ENCODE data around the gene ATXN8OS. TPM values are rescaled to one million over a fixed set of nuclear protein-coding genes. Genes with fewer than 3 reads are reported as not detected.

ATXN8OS gene
- total and polyA plus RNA-seq, 2 of the 4 experiments (the other 2 are of a cell fraction): not detected

DNA sequence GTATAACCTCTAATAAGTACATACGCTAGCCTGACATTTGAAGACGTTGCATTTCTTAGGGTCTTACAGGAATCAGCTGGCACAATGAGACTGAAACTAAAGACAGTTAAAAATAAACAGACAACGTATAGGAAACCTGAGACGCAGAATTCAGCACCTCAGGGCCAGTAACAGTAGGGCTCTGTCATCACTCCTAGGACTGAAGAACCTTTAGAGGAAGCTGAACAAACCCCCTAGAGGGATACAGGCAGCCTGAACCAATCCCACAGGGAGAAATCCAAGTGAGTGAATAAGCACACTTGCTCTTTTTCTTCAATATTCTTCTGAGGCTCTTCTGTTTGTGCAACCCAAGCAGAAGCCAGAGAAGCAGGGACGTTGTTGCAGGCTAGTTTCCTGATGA lies 54.5 kb downstream of the ATXN8OS start:
- ATAC-seq (ENCODE audit: low read depth) (no peak), DNase-seq (no peak)
- no peak overlapping the region for H3K14ac ChIP-seq (replicated peaks; ENCODE audit: low read depth, low read length)
- H4K20me1 ChIP-seq (ENCODE audit: insufficient read depth, low read length): no peaks in the 10 kb centered on the region
- no peak overlapping the region for H3K4ac ChIP-seq (ENCODE audit: low read depth, low read length)
- peaks cover 3% of the 10 kb centered on the region; the same call in 1 of the 2 replicates for H3K9me3 ChIP-seq (ENCODE audit: control insufficient read depth, insufficient read depth, low read length)
- no peak overlapping the region for H3K4me2 ChIP-seq (ENCODE audit: low read depth, low read length)
- no peak overlapping the region for H3K27ac ChIP-seq (ENCODE audit: insufficient read depth, low read length)
- H4K5ac ChIP-seq (ENCODE audit: low read depth, low read length): no peak overlapping the region
- intact Hi-C loops (cut with micrococcal nuclease): no loop called here
- H4K91ac ChIP-seq (ENCODE audit: insufficient read depth, low read depth, low read length): no peak overlapping the region
- H3K27me3 ChIP-seq (ENCODE audit: control insufficient read depth, insufficient read depth, low read length): no peaks in the 10 kb centered on the region
- no peaks in the 10 kb centered on the region for H3K9me1 ChIP-seq (ENCODE audit: insufficient read depth, low read length)
- no peak overlapping the region for H3K4me3 ChIP-seq (ENCODE audit: insufficient read depth, low read depth, low read length)
- POLR2A ChIA-PET (ENCODE audit: unreplicated experiment): no interaction called here
- dilution Hi-C loops (cut with HindIII; ENCODE audit: low sequenced_read_pairs, unreplicated experiment): no loop called here
- no peak overlapping the region for H3K9ac ChIP-seq (ENCODE audit: low read depth, low read length)
- no peak overlapping the region for H2BK20ac ChIP-seq (ENCODE audit: low read depth, low read length)
- in situ Hi-C loops (cut with MboI; ENCODE audit: low sequenced_read_pairs): no loop called here
- no peaks in the 10 kb centered on the region for H3K4me1 ChIP-seq (ENCODE audit: control insufficient read depth, insufficient read depth, low read length)
- no peak overlapping the region for H2AK9ac ChIP-seq (replicated peaks; ENCODE audit: low read depth, low read length, poor library complexity)
- no peak overlapping the region for H2BK5ac ChIP-seq (ENCODE audit: low read depth, low read length, poor library complexity, severe bottlenecking)
- no peaks in the 10 kb centered on the region for H3K79me1 ChIP-seq (ENCODE audit: low read depth in 1 of 2, low read length in 2 of 2)
- no TSS peak for BruUV-seq (replicated peaks)
- WGBS, 2 experiments (ENCODE audit: extremely low coverage in 2 of 2, insufficient read length in 1 of 2): 0% methylated on average over 1 of the region's 5 CpGs; no CpG with 5 or more reads in 1 of the 2 experiments
- H2BK120ac ChIP-seq (ENCODE audit: low read depth, low read length): no peak overlapping the region
- TF ChIP-seq RFX5 (IDR thresholded peaks at IDR 0.05; ENCODE audit: low read depth, low read length) (no peak), SMC3 (IDR thresholded peaks at IDR 0.05; ENCODE audit: low read depth, low read length) (no peak), CHD1 (IDR thresholded peaks at IDR 0.05; ENCODE audit: low read depth, low read length) (no peak), CEBPB (IDR thresholded peaks at IDR 0.05; ENCODE audit: low read depth, low read length) (no peak), NFE2L2 (IDR thresholded peaks at IDR 0.05; ENCODE audit: low read depth, low read length) (no peak), RAD21 (IDR thresholded peaks at IDR 0.05; ENCODE audit: low read length) (no peak), MAFK (IDR thresholded peaks at IDR 0.05; ENCODE audit: low read depth, low read length) (no peak), POLR2A (IDR thresholded peaks at IDR 0.05; ENCODE audit: low read depth, low read length) (no peak), MXI1 (IDR thresholded peaks at IDR 0.05; ENCODE audit: borderline replicate concordance, low read depth, low read length) (no peak), BHLHE40 (IDR thresholded peaks at IDR 0.05; ENCODE audit: low read depth, low read length) (no peak), MAZ (IDR thresholded peaks at IDR 0.05; ENCODE audit: borderline replicate concordance, low read depth, low read length) (no peak), FOS (IDR thresholded peaks at IDR 0.05; ENCODE audit: low read depth, low read length) (no peak)
- TF ChIP-seq, protein P1, sequence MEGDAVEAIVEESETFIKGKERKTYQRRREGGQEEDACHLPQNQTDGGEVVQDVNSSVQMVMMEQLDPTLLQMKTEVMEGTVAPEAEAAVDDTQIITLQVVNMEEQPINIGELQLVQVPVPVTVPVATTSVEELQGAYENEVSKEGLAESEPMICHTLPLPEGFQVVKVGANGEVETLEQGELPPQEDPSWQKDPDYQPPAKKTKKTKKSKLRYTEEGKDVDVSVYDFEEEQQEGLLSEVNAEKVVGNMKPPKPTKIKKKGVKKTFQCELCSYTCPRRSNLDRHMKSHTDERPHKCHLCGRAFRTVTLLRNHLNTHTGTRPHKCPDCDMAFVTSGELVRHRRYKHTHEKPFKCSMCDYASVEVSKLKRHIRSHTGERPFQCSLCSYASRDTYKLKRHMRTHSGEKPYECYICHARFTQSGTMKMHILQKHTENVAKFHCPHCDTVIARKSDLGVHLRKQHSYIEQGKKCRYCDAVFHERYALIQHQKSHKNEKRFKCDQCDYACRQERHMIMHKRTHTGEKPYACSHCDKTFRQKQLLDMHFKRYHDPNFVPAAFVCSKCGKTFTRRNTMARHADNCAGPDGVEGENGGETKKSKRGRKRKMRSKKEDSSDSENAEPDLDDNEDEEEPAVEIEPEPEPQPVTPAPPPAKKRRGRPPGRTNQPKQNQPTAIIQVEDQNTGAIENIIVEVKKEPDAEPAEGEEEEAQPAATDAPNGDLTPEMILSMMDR (conservative IDR thresholded peaks at IDR 0.05; ENCODE audit: low read depth, low read length): no peak
- TF ChIP-seq, protein P2, sequence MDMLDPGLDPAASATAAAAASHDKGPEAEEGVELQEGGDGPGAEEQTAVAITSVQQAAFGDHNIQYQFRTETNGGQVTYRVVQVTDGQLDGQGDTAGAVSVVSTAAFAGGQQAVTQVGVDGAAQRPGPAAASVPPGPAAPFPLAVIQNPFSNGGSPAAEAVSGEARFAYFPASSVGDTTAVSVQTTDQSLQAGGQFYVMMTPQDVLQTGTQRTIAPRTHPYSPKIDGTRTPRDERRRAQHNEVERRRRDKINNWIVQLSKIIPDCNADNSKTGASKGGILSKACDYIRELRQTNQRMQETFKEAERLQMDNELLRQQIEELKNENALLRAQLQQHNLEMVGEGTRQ (IDR thresholded peaks at IDR 0.05; ENCODE audit: low read depth, low read length): no peak
- H2BK15ac ChIP-seq (ENCODE audit: low read depth, low read length): no peak overlapping the region
- no peak overlapping the region for H4K8ac ChIP-seq (ENCODE audit: low read depth in 2 of 2, low read length in 2 of 2)
- no peak overlapping the region for H2AFZ ChIP-seq (replicated peaks; ENCODE audit: low read length, poor library complexity)
- no peaks in the 10 kb centered on the region for H3K36me3 ChIP-seq (ENCODE audit: control insufficient read depth, insufficient read depth, low read length)
- CTCF ChIA-PET: no interaction called here
- no peak overlapping the region for H3K56ac ChIP-seq (ENCODE audit: extremely low read depth, insufficient read depth, low read length)
- no peak overlapping the region for H3K23ac ChIP-seq (ENCODE audit: low read depth, low read length)
- H2AK5ac ChIP-seq (ENCODE audit: low read depth, low read length): no peak overlapping the region
- no peak overlapping the region for H3K18ac ChIP-seq (ENCODE audit: low read depth, low read length)
